GM12878 (cell line): ENCODE data around the gene LRRN2. TPM values are rescaled to one million over a fixed set of nuclear protein-coding genes. Genes with fewer than 3 reads are reported as not detected.

Experiments
- ATAC-seq: fragments of 200-7000 bp; cut with Tn5 transposase; 3 replicates; pipeline ENCODE4 v1.9.1; 2020; ENCODE audit warnings: mild to moderate bottlenecking, moderate library complexity
- BruUV-seq: library from RNA; stranded (reverse); fragments of 400-500 nt; replicated peaks from 2 replicates; lab custom pipeline; 2021; lab: Mats Ljungman, UMichigan
- CTCF ChIA-PET: fragments of 300-600 bp; sonication (Branson Sonifier 250); formaldehyde crosslinking; extraction: SDS; loops from one replicate; lab custom pipeline; 2021; ENCODE audit warnings: inconsistent platforms; lab: Yijun Ruan, JAX
- POLR2A ChIA-PET: fragments of 350-600 bp; formaldehyde crosslinking; extraction: SDS; loops from one replicate; lab custom pipeline; 2021; ENCODE audit warnings: inconsistent platforms; lab: Charles Lee
- RAD21 ChIA-PET: fragments of 300-600 bp; sonication (Branson Sonifier 250); formaldehyde crosslinking; loops from one replicate; lab custom pipeline; 2023; ENCODE audit warnings: antibody characterized with exemption; ENCODE audit not compliant: unreplicated experiment; lab: Charles Lee
- SMC1A ChIA-PET: fragments of 300-600 bp; sonication (Branson Sonifier 250); formaldehyde crosslinking; loops from one replicate; lab custom pipeline; 2023; ENCODE audit not compliant: unreplicated experiment, uncharacterized antibody; lab: Charles Lee
- DNase-seq: peaks from one replicate; pipeline ENCODE4 v3.0.0-alpha.2; 2011; ENCODE audit warnings: low read depth, low spot score
- FAIRE-seq: peaks from 3 replicates; lab custom pipeline; 2011; peaks lifted over from hg19 to GRCh38; lab: Jason Lieb, UNC
- H2AFZ ChIP-seq: 2 replicates; pipeline ENCODE4 v1.6.0; 2011; ENCODE audit warnings: low read depth, low read length, control low read depth; ENCODE audit not compliant: control insufficient read depth
- H3K27ac ChIP-seq: 2 replicates; pipeline ENCODE4 v1.5.1; 2011; ENCODE audit warnings: control low read depth; ENCODE audit not compliant: control insufficient read depth, insufficient read depth
- H3K27me3 ChIP-seq, 2 experiments: replicated peaks in 1 of 2; 2 replicates each; pipeline versions ENCODE4 v1.6.0 to v1.6.1; 2011; ENCODE audit warnings: low read length in 1 of 2; ENCODE audit not compliant: control insufficient read depth in 2 of 2, insufficient read depth in 2 of 2
- H3K36me3 ChIP-seq, 2 experiments: 2 replicates each; pipeline ENCODE4 v1.5.1; 2011; ENCODE audit warnings: low read length in 1 of 2; ENCODE audit not compliant: control insufficient read depth in 2 of 2, insufficient read depth in 2 of 2
- H3K4me1 ChIP-seq: 2 replicates; pipeline ENCODE4 v1.6.1; 2011; ENCODE audit warnings: mild to moderate bottlenecking, low read length, moderate library complexity, mixed read lengths; ENCODE audit not compliant: control insufficient read depth, insufficient read depth
- H3K4me2 ChIP-seq: 2 replicates; pipeline ENCODE4 v1.6.0; 2011; ENCODE audit warnings: control low read depth; ENCODE audit not compliant: control insufficient read depth, insufficient read depth
- H3K4me3 ChIP-seq: fragments of 200-600 bp; sonication (generic); 2 replicates; pipeline ENCODE4 v1.5.1; 2016
- H3K79me2 ChIP-seq: 2 replicates; pipeline ENCODE4 v1.6.0; 2011; ENCODE audit warnings: low read length; ENCODE audit not compliant: control insufficient read depth, insufficient read depth
- H3K9ac ChIP-seq: 2 replicates; pipeline ENCODE4 v1.8.0; 2011; ENCODE audit warnings: low read length, control low read depth, mixed read lengths; ENCODE audit not compliant: control insufficient read depth, insufficient read depth
- H3K9me3 ChIP-seq: replicated peaks from 3 replicates; pipeline ENCODE4 v1.5.1; 2011; ENCODE audit warnings: mild to moderate bottlenecking, low read length; ENCODE audit not compliant: control insufficient read depth, insufficient read depth
- H4K20me1 ChIP-seq: 2 replicates; pipeline ENCODE4 v1.6.0; 2011; ENCODE audit not compliant: control insufficient read depth, insufficient read depth
- CREB1 ChIP-seq: IDR thresholded peaks from 2 replicates; pipeline ENCODE4 v1.6.1; 2012; ENCODE audit warnings: low read depth, mild to moderate bottlenecking, inconsistent platforms
- FOS ChIP-seq: IDR thresholded peaks from 3 replicates; pipeline ENCODE4 v1.6.1; 2011; ENCODE audit warnings: borderline replicate concordance; ENCODE audit not compliant: insufficient read length; ENCODE audit errors: extremely low read depth
- TCF3 ChIP-seq: IDR thresholded peaks from 2 replicates; pipeline ENCODE4 v1.6.1; 2012; ENCODE audit warnings: low read depth, mild to moderate bottlenecking, low read length, borderline replicate concordance; ENCODE audit not compliant: insufficient read depth
- ZNF217 ChIP-seq: fragments of 450-650 bp; IDR thresholded peaks from 2 replicates; pipeline ENCODE4 v1.6.1; 2017; ENCODE audit warnings: antibody characterized with exemption, mild to moderate bottlenecking
- WGBS: methylation state at CpG from one replicate; pipeline ENCODE4 v1.1.6; 2016; ENCODE audit warnings: low lambda C conversion rate; ENCODE audit not compliant: insufficient replicate concordance, insufficient coverage; ENCODE audit errors: missing lambda C conversion rate; 5-methylcytosine and 5-hydroxymethylcytosine counted together
- in situ Hi-C: fragments of 300-500 bp; cut with MboI; formaldehyde crosslinking; loops from 9 replicates; pipeline ENCODE4 v1.14.3; 2018; ENCODE audit warnings: mixed read lengths
- intact Hi-C: fragments of 100-400 bp; cut with micrococcal nuclease; formaldehyde crosslinking; loops from one replicate; pipeline ENCODE4 v1.14.2; 2022; ENCODE audit not compliant: unreplicated experiment
- polyA plus RNA-seq, 11 experiments: library from polyadenylated mRNA; depleted of rRNA in 4 of 11; unstranded in 6 of 11; stranded (reverse) in 5 of 11; fragments of >200 nt; fragmentation: Nextera tagmentation in 4 of 11; fragmentation: Illumina TruSeq in 1 of 11; extraction: Ambion mirVana in 4 of 11; extraction: Trizol in 1 of 11; gene quantifications; 1 replicate in 1 of 11; 2 replicates in 10 of 11; pipeline versions ENCODE4 v1.2.1 to v1.2.3, GENCODE V29; 2011 to 2016; ENCODE audit warnings: inconsistent platforms in 2 of 11, missing spikeins in 2 of 11, low read depth in 1 of 11
- total RNA-seq, 4 experiments: library from RNA; depleted of rRNA in 3 of 4; stranded (reverse); fragments of >200 nt in 3 of 4; fragmentation: Illumina TruSeq in 1 of 4; extraction: Trizol in 1 of 4; gene quantifications; 2 replicates each; pipeline versions ENCODE4 v1.2.1 to v1.2.3, GENCODE V29; 2013 to 2021
- TF ChIP-seq, protein P1 (sequence below): fragments of 450-650 bp; conservative IDR thresholded peaks from 2 replicates; pipeline ENCODE4 v1.6.1; 2017; ENCODE audit warnings: mild to moderate bottlenecking, moderate library complexity

LRRN2 gene
- total and polyA plus RNA-seq, 10 of the 15 experiments (the other 5 are each of a cell fraction or from before 2014, with no cell fraction given): not detected

DNA sequence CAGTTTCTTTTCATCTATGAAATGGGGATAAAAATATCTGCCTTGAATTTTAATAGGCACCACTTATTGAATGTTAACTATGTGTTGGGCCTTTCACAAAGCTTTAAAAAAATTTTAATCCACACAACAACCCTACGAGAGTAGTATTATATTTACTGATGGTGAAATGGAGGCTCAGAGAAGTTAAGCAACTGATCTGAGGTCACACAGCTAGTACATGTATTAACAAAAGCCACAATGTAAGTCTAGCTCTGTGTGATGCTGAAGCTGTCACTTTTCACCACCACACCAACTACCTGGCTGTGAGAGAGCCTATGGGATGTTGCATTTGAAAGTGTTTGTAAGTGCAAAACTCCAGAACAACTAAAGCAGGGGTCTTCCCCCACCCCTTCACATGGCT is 44.1 kb downstream of the LRRN2 start:
- H3K27me3 ChIP-seq: peaks cover 0 to 6% of the 10 kb centered on the region in 2 experiments; a peak in 2 of 4 replicates
- WGBS: 0% methylated on average over 1 of the region's 1 CpG
- H3K9ac ChIP-seq: no peak overlapping the region
- ChIA-PET RAD21 (no interaction called here), POLR2A (no interaction called here)
- H3K4me1 ChIP-seq: no peaks in the 10 kb centered on the region
- TF ChIP-seq, protein P1, sequence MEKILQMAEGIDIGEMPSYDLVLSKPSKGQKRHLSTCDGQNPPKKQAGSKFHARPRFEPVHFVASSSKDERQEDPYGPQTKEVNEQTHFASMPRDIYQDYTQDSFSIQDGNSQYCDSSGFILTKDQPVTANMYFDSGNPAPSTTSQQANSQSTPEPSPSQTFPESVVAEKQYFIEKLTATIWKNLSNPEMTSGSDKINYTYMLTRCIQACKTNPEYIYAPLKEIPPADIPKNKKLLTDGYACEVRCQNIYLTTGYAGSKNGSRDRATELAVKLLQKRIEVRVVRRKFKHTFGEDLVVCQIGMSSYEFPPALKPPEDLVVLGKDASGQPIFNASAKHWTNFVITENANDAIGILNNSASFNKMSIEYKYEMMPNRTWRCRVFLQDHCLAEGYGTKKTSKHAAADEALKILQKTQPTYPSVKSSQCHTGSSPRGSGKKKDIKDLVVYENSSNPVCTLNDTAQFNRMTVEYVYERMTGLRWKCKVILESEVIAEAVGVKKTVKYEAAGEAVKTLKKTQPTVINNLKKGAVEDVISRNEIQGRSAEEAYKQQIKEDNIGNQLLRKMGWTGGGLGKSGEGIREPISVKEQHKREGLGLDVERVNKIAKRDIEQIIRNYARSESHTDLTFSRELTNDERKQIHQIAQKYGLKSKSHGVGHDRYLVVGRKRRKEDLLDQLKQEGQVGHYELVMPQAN: no peak
- no peak for TF ChIP-seq ZNF217
- TF ChIP-seq TCF3: no peak
- no peak for TF ChIP-seq CREB1
- no peak for TF ChIP-seq FOS
- TF ChIP-seq, all 136 proteins: peak for 0
- in situ Hi-C loops: no loop called here
- Histone ChIP-seq H2AFZ (no peak overlapping the region), H3K9me3 (no peaks in the 10 kb centered on the region), H3K79me2 (no peaks in the 10 kb centered on the region), H3K4me2 (no peak overlapping the region), H3K4me3 (no peak overlapping the region), H3K27ac (no peak overlapping the region), H3K36me3 (no peaks in the 10 kb centered on the region), H4K20me1 (no peaks in the 10 kb centered on the region)
- ChIA-PET SMC1A (interaction anchor here (1.3 kb wide), 1 partner anchor 166 kb away, joined by 3 read pairs; no protein-coding TSS in a partner anchor), CTCF (interaction anchor here (0.6 to 2.1 kb wide), 8 partner anchors 11 to 178 kb away, joined by 3 to 11 read pairs (median 3); no protein-coding TSS in a partner anchor)
- no peak for ATAC-seq
- no peak for FAIRE-seq
- intact Hi-C loops: no loop called here
- DNase-seq: no peak
- BruUV-seq: no TSS peak
